HepG2 (cell line): ENCODE data around the gene KANK4. TPM values are rescaled to one million over a fixed set of nuclear protein-coding genes. Genes with fewer than 3 reads are reported as not detected.
A peak's percentile ranks its signal among the peaks of the same experiment; 100 is the strongest.
"Not testable (repeated sequence)": the region's sequence is repeated elsewhere in the genome, so short reads cannot be mapped to it uniquely, and the experiment has no call there.

ENCODE experiments used
- ATAC-seq: fragments of 200-7000 bp; cut with Tn5 transposase; 3 replicates; pipeline ENCODE4 v1.9.1; 2020; ENCODE audit warnings: mild to moderate bottlenecking, moderate library complexity
- BruUV-seq: library from RNA; stranded (reverse); fragments of 400-500 nt; replicated peaks from 2 replicates; lab custom pipeline; 2021; lab: Mats Ljungman, UMichigan
- CTCF ChIA-PET: fragments of 300-600 bp; formaldehyde crosslinking; extraction: SDS; loops from one replicate; lab custom pipeline; 2021; ENCODE audit warnings: low total read pairs, inconsistent platforms, low intra/inter-chr PET ratio; lab: Yijun Ruan, JAX
- POLR2A ChIA-PET: fragments of 350-600 bp; sonication (Branson Sonifier 250); formaldehyde crosslinking; loops from one replicate; lab custom pipeline; 2020; ENCODE audit warnings: antibody characterized with exemption, inconsistent platforms; lab: Yijun Ruan, JAX
- DNase-seq: peaks from one replicate; pipeline ENCODE4 v3.0.0-alpha.2; 2015; ENCODE audit warnings: low spot score
- FAIRE-seq: peaks from 3 replicates; lab custom pipeline; 2011; peaks lifted over from hg19 to GRCh38; lab: Jason Lieb, UNC
- H2AFZ ChIP-seq: one replicate; pipeline ENCODE4 v1.6.1; 2011; ENCODE audit warnings: low read length, inconsistent platforms
- H3K27ac ChIP-seq: fragments of 300-600 bp; 3 replicates; pipeline ENCODE4 v1.8.0; 2011; ENCODE audit warnings: mixed run types, mild to moderate bottlenecking, mixed read lengths, low read length, inconsistent platforms; ENCODE audit not compliant: insufficient read depth; ENCODE audit errors: extremely low read length
- H3K27me3 ChIP-seq, 2 experiments: fragments of 200-600 bp in 1 of 2; 2 replicates in 1 of 2; 3 replicates in 1 of 2; pipeline versions ENCODE4 v1.6.0 to v1.8.0; 2011; ENCODE audit warnings: low read length in 2 of 2, mild to moderate bottlenecking in 2 of 2, moderate library complexity in 2 of 2, inconsistent platforms in 1 of 2; ENCODE audit not compliant: insufficient read depth in 2 of 2, control insufficient read depth in 1 of 2
- H3K36me3 ChIP-seq, 2 experiments: fragments of 200-600 bp in 1 of 2; replicated peaks in 1 of 2; 2 replicates in 1 of 2; 3 replicates in 1 of 2; pipeline versions ENCODE4 v1.5.1 to v1.8.0; 2011; ENCODE audit warnings: low read length in 2 of 2, inconsistent platforms in 1 of 2; ENCODE audit not compliant: insufficient read depth in 2 of 2, control insufficient read depth in 1 of 2
- H3K4me1 ChIP-seq: 2 replicates; pipeline ENCODE4 v1.5.1; 2012; ENCODE audit warnings: low read length, inconsistent platforms; ENCODE audit not compliant: insufficient read depth
- H3K4me2 ChIP-seq: 2 replicates; pipeline ENCODE4 v1.6.0; 2011; ENCODE audit warnings: low read depth, low read length, inconsistent platforms
- H3K4me3 ChIP-seq, 3 experiments: fragments of 200-600 bp in 1 of 3; sonication (generic), shearing (Covaris generic) in 1 of 3; replicated peaks in 1 of 3; 2 replicates each; pipeline ENCODE4 v1.5.1; 2011 to 2016; ENCODE audit warnings: low read length in 3 of 3, inconsistent platforms in 2 of 3, low read depth in 2 of 3, mild to moderate bottlenecking in 2 of 3, control low read depth in 1 of 3, mixed read lengths in 1 of 3; ENCODE audit not compliant: insufficient read depth in 1 of 3
- H3K79me2 ChIP-seq: one replicate; pipeline ENCODE4 v1.6.1; 2011; ENCODE audit warnings: low read length, inconsistent platforms; ENCODE audit not compliant: insufficient read depth
- H3K9ac ChIP-seq: 2 replicates; pipeline ENCODE4 v1.6.0; 2011; ENCODE audit warnings: mild to moderate bottlenecking, low read depth, low read length, inconsistent platforms; ENCODE audit not compliant: insufficient read depth
- H3K9me3 ChIP-seq: 2 replicates; pipeline ENCODE4 v1.5.1; 2012; ENCODE audit warnings: mild to moderate bottlenecking, low read length
- H4K20me1 ChIP-seq: 2 replicates; pipeline ENCODE4 v1.6.0; 2011; ENCODE audit warnings: inconsistent platforms, mild to moderate bottlenecking, low read length, moderate library complexity; ENCODE audit not compliant: insufficient read depth
- KDM6A ChIP-seq: IDR thresholded peaks from 2 replicates; pipeline ENCODE4 v1.6.1; 2016; ENCODE audit warnings: low read depth
- PCBP2 ChIP-seq: fragments of 200-400 bp; formaldehyde crosslinking; optimal IDR thresholded peaks from 2 replicates; pipeline ENCODE3; 2018; ENCODE audit warnings: low read length, low read depth; ENCODE audit not compliant: poor library complexity, severe bottlenecking
- ZMYM3 ChIP-seq: sonication (generic); formaldehyde crosslinking; IDR thresholded peaks from 2 replicates; pipeline ENCODE4 v1.5.1; 2020; ENCODE audit warnings: mild to moderate bottlenecking, missing genetic modification reagents
- ZNF510 ChIP-seq: sonication (generic); formaldehyde crosslinking; IDR thresholded peaks from 2 replicates; pipeline ENCODE4 v1.4.0; 2020; ENCODE audit warnings: low read depth, mild to moderate bottlenecking, missing genetic modification reagents
- ZNF687 ChIP-seq: sonication (generic); formaldehyde crosslinking; IDR thresholded peaks from 2 replicates; pipeline ENCODE4 v1.5.1; 2020; ENCODE audit warnings: mild to moderate bottlenecking, missing genetic modification reagents, moderate library complexity
- ZNF770 ChIP-seq: sonication (generic); formaldehyde crosslinking; IDR thresholded peaks from 2 replicates; pipeline ENCODE4 v1.5.0; 2020; ENCODE audit warnings: mild to moderate bottlenecking, missing genetic modification reagents
- ZNF777 ChIP-seq: sonication (generic); formaldehyde crosslinking; IDR thresholded peaks from 2 replicates; pipeline ENCODE4 v1.4.0; 2020; ENCODE audit warnings: missing genetic modification reagents
- ZNF782 ChIP-seq: sonication (generic); formaldehyde crosslinking; IDR thresholded peaks from 2 replicates; pipeline ENCODE4 v1.4.0; 2020; ENCODE audit warnings: missing genetic modification reagents, mild to moderate bottlenecking, borderline replicate concordance
- ZNF841 ChIP-seq: sonication (generic); formaldehyde crosslinking; IDR thresholded peaks from 2 replicates; pipeline ENCODE4 v1.8.1; 2023; ENCODE audit warnings: missing genetic modification reagents, borderline replicate concordance
- WGBS: methylation state at CpG from one replicate; pipeline ENCODE4 v1.1.6; 2017; ENCODE audit warnings: low lambda C conversion rate; 5-methylcytosine and 5-hydroxymethylcytosine counted together
- in situ Hi-C: cut with HindIII; loops from 2 replicates; pipeline ENCODE4 v1.10.0; 2017; ENCODE audit warnings: low pct_unique_long_range_greater_than_20kb; ENCODE audit not compliant: extremely low pct_ligation_motif_present
- intact Hi-C: fragments of 100-400 bp; cut with micrococcal nuclease; formaldehyde crosslinking; loops from one replicate; pipeline ENCODE4 v1.10.0; 2022; ENCODE audit not compliant: unreplicated experiment
- polyA plus RNA-seq, 8 experiments: library from polyadenylated mRNA; depleted of rRNA in 3 of 8; stranded (reverse) in 7 of 8; unstranded in 1 of 8; fragments of >200 nt; fragmentation: Illumina TruSeq in 4 of 8; extraction: Trizol in 4 of 8; gene quantifications; 2 replicates each; pipeline versions ENCODE4 v1.2.1 to v1.2.3, GENCODE V29; 2011 to 2016; ENCODE audit warnings: low read depth in 4 of 8, missing spikeins in 1 of 8, mixed read lengths in 1 of 8; ENCODE audit not compliant: insufficient read depth in 1 of 8
- total RNA-seq, 5 experiments: library from RNA; depleted of rRNA; stranded (reverse); fragments of >200 nt; fragmentation: Illumina TruSeq; extraction: Trizol; gene quantifications; 2 replicates each; pipeline ENCODE4 v1.2.3, GENCODE V29; 2016; ENCODE audit warnings: low read depth in 1 of 5

The KANK4 gene
- total and polyA plus RNA-seq, 2 of the 13 experiments (the other 11 are each of a cell fraction or from before 2014, with no cell fraction given), result 16.1 to 25.7 TPM

GRCh38 chr1:62239652-62240403 is 79.4 kb downstream of the KANK4 start:
- TF ChIP-seq ZMYM3, result 0 out of 2 replicates have a peak, but pooled peaks have one; percentile 57
- TF ChIP-seq, all 625 proteins: peak for 1; not testable (repeated sequence) for 624
- H3K9ac ChIP-seq, FAIRE-seq, H3K79me2 ChIP-seq, H2AFZ ChIP-seq, in situ Hi-C loops, BruUV-seq, H4K20me1 ChIP-seq, H3K36me3 ChIP-seq, POLR2A ChIA-PET, H3K27ac ChIP-seq, H3K4me3 ChIP-seq, H3K9me3 ChIP-seq, H3K4me2 ChIP-seq, H3K27me3 ChIP-seq, DNase-seq, ATAC-seq: not testable (repeated sequence)
- CTCF ChIA-PET, result interaction anchor here (1.6 kb wide), 1 partner anchor 64 kb away, joined by 3 read pairs; no protein-coding TSS in a partner anchor
- intact Hi-C loops, result loop anchor here (5.0 kb wide), 3 partner anchors 47 to 167 kb away; no protein-coding TSS in a partner anchor
- 100% methylated on average over 3 of the region's 3 CpGs for WGBS
- H3K4me1 ChIP-seq, result peaks cover 81% of the 10 kb centered on the region

- Histone ChIP-seq H3K79me2 (no peaks in the 10 kb centered on the region), H3K9me3 (no peaks in the 10 kb centered on the region), H3K4me2 (peak overlapping the region; percentile 55), H3K27me3 (no peaks in the 10 kb centered on the region), H3K4me1 (peaks cover 84% of the 10 kb centered on the region)
- intact Hi-C loops, result no loop called here
- TF ChIP-seq ZNF841 (CRISPR knock-in tag) (no peak), ZNF782 (no peak), PCBP2 (no peak), ZNF510 (CRISPR knock-in tag) (no peak), KDM6A (CRISPR knock-in tag) (no peak), ZNF687 (CRISPR knock-in tag) (0 out of 2 replicates have a peak, but pooled peaks have one; percentile 7), ZNF770 (CRISPR knock-in tag) (peak; percentile 72; the same call in 1 of the 2 replicates), ZNF777 (CRISPR knock-in tag) (0 out of 2 replicates have a peak, but pooled peaks have one; percentile 9)
- TF ChIP-seq, all 625 proteins: peak for 3
- FAIRE-seq, result no peak
- H2AFZ ChIP-seq, result no peak overlapping the region
- 76% methylated on average over 9 of the region's 9 CpGs for WGBS
- ATAC-seq, result no peak
- DNase-seq, result no peak
- ChIA-PET POLR2A (interaction anchor here (0.6 kb wide), 1 partner anchor 9 kb away, joined by 3 read pairs; no protein-coding TSS in a partner anchor), CTCF (no interaction called here)
- peak overlapping the region; percentile 36; the same call in 1 of the 2 replicates for H3K9ac ChIP-seq
- H3K27ac ChIP-seq, result peak overlapping the region; percentile 86
- H3K36me3 ChIP-seq, result no peaks in the 10 kb centered on the region
- H3K4me3 ChIP-seq, result no peak overlapping the region
- no peaks in the 10 kb centered on the region for H4K20me1 ChIP-seq
- in situ Hi-C loops, result no loop called here
- BruUV-seq, result no TSS peak
Observed at GRCh38 chr1:62238507-62238906, 80.7 kb downstream of the KANK4 start.
